Measurements from ENCODE around the gene CLDN15. TPM values are rescaled to one million over a fixed set of nuclear protein-coding genes. Genes with fewer than 3 reads are reported as not detected.

The CLDN15 gene
- total RNA-seq, 1 experiment from 2014 or later: 9.7 TPM

DNA sequence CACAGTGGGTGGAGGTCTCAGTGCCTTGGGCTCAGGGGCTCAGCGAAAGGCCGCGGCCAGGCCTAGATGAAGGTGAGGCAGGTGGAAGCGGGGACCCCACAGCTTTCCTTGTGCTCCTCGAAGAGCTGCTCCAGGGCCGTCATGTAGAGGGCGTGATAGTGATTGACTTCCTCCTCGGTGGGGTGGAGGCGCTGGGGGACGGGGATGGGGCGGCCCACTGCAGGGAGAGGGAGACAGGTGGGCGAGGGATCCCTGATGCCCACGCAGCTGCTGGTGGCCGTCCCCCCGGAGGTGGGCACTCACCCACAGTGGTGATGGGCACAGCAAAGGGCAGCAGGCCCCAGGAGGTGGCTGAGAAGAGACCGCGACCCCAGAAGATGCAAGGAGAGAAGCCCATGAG, 41.7 kb downstream of the CLDN15 start:
- no peak overlapping the region for H3K27ac ChIP-seq (ENCODE audit: insufficient read length, low read depth, low read length)
- H2AFZ ChIP-seq (ENCODE audit: low read length): no peak overlapping the region
- H3K4me1 ChIP-seq (ENCODE audit: insufficient read depth, low read length): peaks cover 2% of the 10 kb centered on the region; the same call in 1 of the 2 replicates
- no peaks in the 10 kb centered on the region for H3K79me2 ChIP-seq (ENCODE audit: insufficient read depth, low read length)
- no peak overlapping the region for H3K56ac ChIP-seq (ENCODE audit: insufficient read length, low read depth, low read length)
- no peaks in the 10 kb centered on the region for H3K9me3 Mint-ChIP-seq
- no peaks in the 10 kb centered on the region for H3K27me3 ChIP-seq (ENCODE audit: insufficient read depth, low read length)
- no peak overlapping the region for H2BK20ac ChIP-seq (ENCODE audit: low read depth, low read length, poor library complexity, severe bottlenecking)
- H2BK120ac ChIP-seq (ENCODE audit: low read depth, low read length, poor library complexity, severe bottlenecking): no peak overlapping the region
- peaks cover 10 to 14% of the 10 kb centered on the region in 2 experiments for H3K4me1 Mint-ChIP-seq
- H3T11ph ChIP-seq (ENCODE audit: low read length): no peak overlapping the region
- H3K9me3 ChIP-seq (ENCODE audit: control insufficient read depth, low read depth, low read length): no peaks in the 10 kb centered on the region
- H3K4ac ChIP-seq (ENCODE audit: low read depth, low read length): no peak overlapping the region
- DNase-seq: no peak
- H4K20me1 ChIP-seq (ENCODE audit: control insufficient read depth, insufficient read depth, insufficient read length): no peaks in the 10 kb centered on the region
- TF ChIP-seq, protein P1, sequence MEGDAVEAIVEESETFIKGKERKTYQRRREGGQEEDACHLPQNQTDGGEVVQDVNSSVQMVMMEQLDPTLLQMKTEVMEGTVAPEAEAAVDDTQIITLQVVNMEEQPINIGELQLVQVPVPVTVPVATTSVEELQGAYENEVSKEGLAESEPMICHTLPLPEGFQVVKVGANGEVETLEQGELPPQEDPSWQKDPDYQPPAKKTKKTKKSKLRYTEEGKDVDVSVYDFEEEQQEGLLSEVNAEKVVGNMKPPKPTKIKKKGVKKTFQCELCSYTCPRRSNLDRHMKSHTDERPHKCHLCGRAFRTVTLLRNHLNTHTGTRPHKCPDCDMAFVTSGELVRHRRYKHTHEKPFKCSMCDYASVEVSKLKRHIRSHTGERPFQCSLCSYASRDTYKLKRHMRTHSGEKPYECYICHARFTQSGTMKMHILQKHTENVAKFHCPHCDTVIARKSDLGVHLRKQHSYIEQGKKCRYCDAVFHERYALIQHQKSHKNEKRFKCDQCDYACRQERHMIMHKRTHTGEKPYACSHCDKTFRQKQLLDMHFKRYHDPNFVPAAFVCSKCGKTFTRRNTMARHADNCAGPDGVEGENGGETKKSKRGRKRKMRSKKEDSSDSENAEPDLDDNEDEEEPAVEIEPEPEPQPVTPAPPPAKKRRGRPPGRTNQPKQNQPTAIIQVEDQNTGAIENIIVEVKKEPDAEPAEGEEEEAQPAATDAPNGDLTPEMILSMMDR (conservative IDR thresholded peaks at IDR 0.05): no peak
- no peak overlapping the region for H4K5ac ChIP-seq (ENCODE audit: insufficient read length, low read depth, low read length)
- H3K23ac ChIP-seq (ENCODE audit: insufficient read length, low read depth, low read length): no peak overlapping the region
- H2BK5ac ChIP-seq (ENCODE audit: insufficient read length, low read length): no peak overlapping the region
- peak overlapping the region in 1 of 3 experiments; percentile 34; a peak in 1 of 7 replicates for H3K27ac Mint-ChIP-seq
- no peaks in the 10 kb centered on the region for H3K79me1 ChIP-seq (ENCODE audit: insufficient read depth, low read depth, low read length, poor library complexity, severe bottlenecking)
- no peaks in the 10 kb centered on the region for H3K23me2 ChIP-seq (ENCODE audit: insufficient read length, low read depth, low read length, poor library complexity, severe bottlenecking)
- no peak overlapping the region for H3K4me3 Mint-ChIP-seq
- no peak overlapping the region for H3K14ac ChIP-seq (ENCODE audit: insufficient read depth, low read length)
- H3K9ac ChIP-seq (ENCODE audit: extremely low read depth, insufficient read length, low read length): no peak overlapping the region
- no peak overlapping the region for H2BK15ac ChIP-seq (ENCODE audit: low read depth, low read length)
- WGBS (ENCODE audit: extremely low coverage, insufficient read length, low lambda C conversion rate): no CpG with 5 or more reads among the region's 17 CpGs
- peak overlapping the region; percentile 20 for H2BK12ac ChIP-seq (ENCODE audit: insufficient read length, low read depth, low read length)
- H4K8ac ChIP-seq (replicated peaks; ENCODE audit: insufficient read length, low read depth, low read length): no peak overlapping the region
- H3K27me3 Mint-ChIP-seq (ENCODE audit: low read depth): peaks cover under 1% of the 10 kb centered on the region
- H3K18ac ChIP-seq (ENCODE audit: insufficient read length, low read depth, low read length): no peak overlapping the region
- H3K4me2 ChIP-seq (ENCODE audit: insufficient read depth, insufficient read length, low read length): no peak overlapping the region
- no peaks in the 10 kb centered on the region for H3K36me3 Mint-ChIP-seq (ENCODE audit: insufficient read depth in 1 of 3, low read depth in 3 of 3)
- H4K91ac ChIP-seq (ENCODE audit: insufficient read length, low read depth, low read length): no peak overlapping the region
- no peak overlapping the region for H2AK5ac ChIP-seq (ENCODE audit: insufficient read length, low read length)

Measured in H9 (cell line).